ENCODE results near the gene MTARC1.

- TF ChIP-seq EZH2 (IDR thresholded peaks at IDR 0.05) (no peak), POLR2AphosphoS5 (IDR thresholded peaks at IDR 0.05; ENCODE audit: borderline replicate concordance, low read depth, low read length) (no peak), FOXP2 (optimal IDR thresholded peaks at IDR 0.05; ENCODE audit: control extremely low read depth, extremely low read length, insufficient read depth) (no peak)
Measured at GRCh38 chr1:220818421-220819173, 31.9 kb downstream of the MTARC1 start.

Measured in SK-N-MC (cell line).